DND-41 (cell line): ENCODE results near the gene MICU2.

ENCODE experiments used
- EZH2 ChIP-seq: IDR thresholded peaks from 3 replicates; pipeline ENCODE4 v1.6.1; 2012; ENCODE audit warnings: borderline replicate concordance, low read depth, mild to moderate bottlenecking, moderate library complexity, low read length, inconsistent platforms; ENCODE audit not compliant: severe bottlenecking
- TF ChIP-seq, protein P1 (sequence below): IDR thresholded peaks from 2 replicates; pipeline ENCODE4 v1.5.1; 2012; ENCODE audit warnings: borderline replicate concordance, low read length, moderate library complexity, mild to moderate bottlenecking; ENCODE audit not compliant: poor library complexity, severe bottlenecking; ENCODE audit errors: extremely low read depth

DNA sequence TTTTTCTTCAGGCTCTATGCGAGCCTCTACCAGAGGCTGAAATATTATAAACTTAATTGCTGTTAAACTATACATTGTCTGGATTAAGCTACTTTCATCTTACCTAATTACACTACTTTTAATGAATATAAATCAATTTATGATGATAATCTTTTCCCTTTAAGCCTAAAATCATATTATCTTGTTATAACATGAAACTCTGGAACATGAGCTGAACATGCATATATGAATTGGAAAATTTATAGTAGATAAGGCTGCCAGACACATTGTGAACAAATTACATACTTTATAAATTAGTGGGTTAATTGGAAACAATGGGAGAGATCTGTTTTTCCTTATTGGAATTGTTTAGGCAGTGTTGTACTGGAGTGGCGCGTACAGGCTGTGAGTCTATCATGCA lies 99.6 kb downstream of the MICU2 start:
- TF ChIP-seq, protein P1, sequence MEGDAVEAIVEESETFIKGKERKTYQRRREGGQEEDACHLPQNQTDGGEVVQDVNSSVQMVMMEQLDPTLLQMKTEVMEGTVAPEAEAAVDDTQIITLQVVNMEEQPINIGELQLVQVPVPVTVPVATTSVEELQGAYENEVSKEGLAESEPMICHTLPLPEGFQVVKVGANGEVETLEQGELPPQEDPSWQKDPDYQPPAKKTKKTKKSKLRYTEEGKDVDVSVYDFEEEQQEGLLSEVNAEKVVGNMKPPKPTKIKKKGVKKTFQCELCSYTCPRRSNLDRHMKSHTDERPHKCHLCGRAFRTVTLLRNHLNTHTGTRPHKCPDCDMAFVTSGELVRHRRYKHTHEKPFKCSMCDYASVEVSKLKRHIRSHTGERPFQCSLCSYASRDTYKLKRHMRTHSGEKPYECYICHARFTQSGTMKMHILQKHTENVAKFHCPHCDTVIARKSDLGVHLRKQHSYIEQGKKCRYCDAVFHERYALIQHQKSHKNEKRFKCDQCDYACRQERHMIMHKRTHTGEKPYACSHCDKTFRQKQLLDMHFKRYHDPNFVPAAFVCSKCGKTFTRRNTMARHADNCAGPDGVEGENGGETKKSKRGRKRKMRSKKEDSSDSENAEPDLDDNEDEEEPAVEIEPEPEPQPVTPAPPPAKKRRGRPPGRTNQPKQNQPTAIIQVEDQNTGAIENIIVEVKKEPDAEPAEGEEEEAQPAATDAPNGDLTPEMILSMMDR: no peak
- no peak for TF ChIP-seq EZH2
